Esophagus muscularis mucosa (tissue), 4 donors: ENCODE results near the gene IDI1. TPM values are rescaled to one million over a fixed set of nuclear protein-coding genes. Genes with fewer than 3 reads are reported as not detected.
"Not testable (repeated sequence)": the region's sequence is repeated elsewhere in the genome, so short reads cannot be mapped to it uniquely, and the experiment has no call there.

Experiments
- DNase-seq: peaks from one replicate; pipeline ENCODE4 v3.0.0-alpha.2; 2017; ENCODE audit errors: extremely low spot score
- H3K27ac ChIP-seq, 4 donors: fragments of 200-600 bp; sonication (generic); replicated peaks in 1 of 4; 1 replicate in 3 of 4; 2 replicates in 1 of 4; pipeline ENCODE4 v1.5.1; 2016 to 2019; ENCODE audit warnings: mild to moderate bottlenecking in 1 of 4
- H3K27me3 ChIP-seq, 4 donors: fragments of 200-600 bp; sonication (generic); one replicate each; pipeline versions ENCODE4 v1.5.1 to v1.6.0; 2016 to 2019
- H3K36me3 ChIP-seq, 4 donors: fragments of 200-600 bp; sonication (generic); one replicate each; pipeline ENCODE4 v1.5.1; 2016 to 2019
- H3K4me1 ChIP-seq, 4 donors: fragments of 200-600 bp; sonication (generic); one replicate each; pipeline ENCODE4 v1.5.1; 2016 to 2019
- H3K4me3 ChIP-seq, 4 donors: fragments of 200-600 bp; sonication (generic); 1 replicate in 2 of 4; 2 replicates in 2 of 4; pipeline ENCODE4 v1.5.1; 2016 to 2019; ENCODE audit warnings: mild to moderate bottlenecking in 4 of 4, moderate library complexity in 1 of 4
- H3K9me3 ChIP-seq, 4 donors: fragments of 200-600 bp; sonication (generic); 1 replicate in 3 of 4; 2 replicates in 1 of 4; pipeline ENCODE4 v1.5.1; 2016 to 2019
- EP300 ChIP-seq: sonication (generic); formaldehyde crosslinking; IDR thresholded peaks from one replicate; pipeline ENCODE4 v1.6.1; 2017; ENCODE audit warnings: antibody characterized with exemption
- POLR2A ChIP-seq: fragments of 450-650 bp; IDR thresholded peaks from one replicate; pipeline ENCODE4 v1.6.1; 2017; ENCODE audit warnings: antibody characterized with exemption, moderate library complexity, mild to moderate bottlenecking, low read depth
- POLR2AphosphoS5 ChIP-seq, 2 donors: sonication (generic); formaldehyde crosslinking; IDR thresholded peaks; one replicate each; pipeline ENCODE4 v1.6.1; 2017; ENCODE audit warnings: antibody characterized with exemption in 2 of 2
- WGBS: methylation state at CpG from one replicate; pipeline ENCODE4 v1.1.5; 2018; 5-methylcytosine and 5-hydroxymethylcytosine counted together
- intact Hi-C: fragments of 100-400 bp; cut with DNase I; formaldehyde crosslinking; loops from one replicate; pipeline ENCODE4 v1.15.1; 2023
- total RNA-seq, 4 donors: library from RNA; depleted of rRNA; stranded (reverse); fragments of >200 nt; gene quantifications; one replicate each; pipeline versions ENCODE4 v1.1.0 to v1.2.1, GENCODE V29; 2016
- TF ChIP-seq, protein P1 (sequence below), 3 experiments: fragments of 200-600 bp in 2 of 3; fragments of 450-650 bp in 1 of 3; sonication (generic) in 2 of 3; IDR thresholded peaks; one replicate each; pipeline ENCODE4 v1.5.1; 2017 to 2019; ENCODE audit warnings: antibody characterized with exemption in 3 of 3, mild to moderate bottlenecking in 2 of 3, moderate library complexity in 1 of 3

The IDI1 gene
- total RNA-seq, 4 donors from 2014 or later: 16.8 to 33.3 (median 23.4) TPM

GRCh38 chr10:1020460-1020859, 28.5 kb downstream of the IDI1 start:
- no peaks in the 10 kb centered on the region for H3K9me3 ChIP-seq
- WGBS: 98% methylated on average over 10 of the region's 10 CpGs

DNA sequence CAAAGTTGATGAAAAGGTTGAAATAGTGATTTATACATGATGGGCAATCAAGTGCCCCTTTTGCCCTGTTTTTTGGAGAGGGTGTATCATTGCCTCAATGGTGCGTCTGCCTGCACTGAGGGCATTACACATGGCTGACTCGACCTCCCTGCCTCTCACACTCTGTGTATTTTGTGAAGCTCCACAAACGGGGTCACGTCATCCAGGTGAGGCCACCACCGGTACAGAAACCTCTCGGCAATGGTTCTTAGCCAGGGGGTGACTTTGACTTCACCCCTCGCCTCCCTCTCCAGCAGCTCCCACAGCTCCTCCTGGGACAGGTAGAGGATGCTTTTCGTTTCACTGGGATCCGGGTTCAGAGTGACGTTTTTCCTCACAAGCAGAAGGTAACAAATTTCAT, 29.6 kb downstream of the IDI1 start:
- Histone ChIP-seq H3K36me3 (peaks cover 26 to 62% (median 51%) of the 10 kb centered on the region in 4 donors), H3K4me3 (no peak overlapping the region), H3K27me3 (no peaks in the 10 kb centered on the region), H3K4me1 (no peaks in the 10 kb centered on the region), H3K9me3 (no peaks in the 10 kb centered on the region), H3K27ac (no peak overlapping the region)
- 94% methylated on average over 10 of the region's 10 CpGs for WGBS
- intact Hi-C loops: no loop called here
- no peak for TF ChIP-seq POLR2AphosphoS5 (IDR thresholded peaks at IDR 0.05)
- TF ChIP-seq POLR2A: no peak
- TF ChIP-seq, protein P1, sequence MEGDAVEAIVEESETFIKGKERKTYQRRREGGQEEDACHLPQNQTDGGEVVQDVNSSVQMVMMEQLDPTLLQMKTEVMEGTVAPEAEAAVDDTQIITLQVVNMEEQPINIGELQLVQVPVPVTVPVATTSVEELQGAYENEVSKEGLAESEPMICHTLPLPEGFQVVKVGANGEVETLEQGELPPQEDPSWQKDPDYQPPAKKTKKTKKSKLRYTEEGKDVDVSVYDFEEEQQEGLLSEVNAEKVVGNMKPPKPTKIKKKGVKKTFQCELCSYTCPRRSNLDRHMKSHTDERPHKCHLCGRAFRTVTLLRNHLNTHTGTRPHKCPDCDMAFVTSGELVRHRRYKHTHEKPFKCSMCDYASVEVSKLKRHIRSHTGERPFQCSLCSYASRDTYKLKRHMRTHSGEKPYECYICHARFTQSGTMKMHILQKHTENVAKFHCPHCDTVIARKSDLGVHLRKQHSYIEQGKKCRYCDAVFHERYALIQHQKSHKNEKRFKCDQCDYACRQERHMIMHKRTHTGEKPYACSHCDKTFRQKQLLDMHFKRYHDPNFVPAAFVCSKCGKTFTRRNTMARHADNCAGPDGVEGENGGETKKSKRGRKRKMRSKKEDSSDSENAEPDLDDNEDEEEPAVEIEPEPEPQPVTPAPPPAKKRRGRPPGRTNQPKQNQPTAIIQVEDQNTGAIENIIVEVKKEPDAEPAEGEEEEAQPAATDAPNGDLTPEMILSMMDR (IDR thresholded peaks at IDR 0.05): no peak
- TF ChIP-seq EP300: no peak
- no peak for DNase-seq

More at GRCh38 chr10:1020460-1020859, 28.5 kb downstream of the IDI1 start:
- Histone ChIP-seq H3K27ac (no peak overlapping the region), H3K36me3 (peaks cover 26 to 54% (median 44%) of the 10 kb centered on the region in 4 donors), H3K4me3 (no peak overlapping the region), H3K4me1 (no peaks in the 10 kb centered on the region), H3K27me3 (no peaks in the 10 kb centered on the region)
- TF ChIP-seq EP300: no peak
- TF ChIP-seq, protein P1 (IDR thresholded peaks at IDR 0.05): no peak
- no peak for TF ChIP-seq POLR2A
- TF ChIP-seq POLR2AphosphoS5 (IDR thresholded peaks at IDR 0.05): no peak
- DNase-seq: peak; percentile 90
- intact Hi-C loops: no loop called here

GRCh38 chr10:1015688-1016087, 33.2 kb downstream of the IDI1 start:
- no peaks in the 10 kb centered on the region for H3K9me3 ChIP-seq
- no peak for DNase-seq
- TF ChIP-seq POLR2A (no peak), EP300 (no peak), POLR2AphosphoS5 (IDR thresholded peaks at IDR 0.05) (no peak)
- TF ChIP-seq, protein P1 (IDR thresholded peaks at IDR 0.05): no peak
- H3K4me3 ChIP-seq: no peak overlapping the region
- no peaks in the 10 kb centered on the region for H3K27me3 ChIP-seq
- intact Hi-C loops: no loop called here
- WGBS: 85% methylated on average over 10 of the region's 11 CpGs
- no peaks in the 10 kb centered on the region for H3K4me1 ChIP-seq
- no peak overlapping the region for H3K27ac ChIP-seq
- peaks cover 57 to 97% (median 86%) of the 10 kb centered on the region in 4 donors for H3K36me3 ChIP-seq

- Histone ChIP-seq H3K27ac (no peak overlapping the region), H3K4me3 (no peak overlapping the region), H3K36me3 (peaks cover 71 to 98% (median 96%) of the 10 kb centered on the region in 4 donors), H3K9me3 (no peaks in the 10 kb centered on the region), H3K4me1 (no peaks in the 10 kb centered on the region), H3K27me3 (no peaks in the 10 kb centered on the region)
- DNase-seq: no peak
- WGBS: 94% methylated on average over 16 of the region's 16 CpGs
- TF ChIP-seq, protein P1 (IDR thresholded peaks at IDR 0.05): no peak
- TF ChIP-seq EP300: no peak
- TF ChIP-seq POLR2A: no peak
- TF ChIP-seq POLR2AphosphoS5 (IDR thresholded peaks at IDR 0.05): no peak
- intact Hi-C loops: no loop called here
Measured at GRCh38 chr10:1011696-1012095, 37.2 kb downstream of the IDI1 start.

DNA sequence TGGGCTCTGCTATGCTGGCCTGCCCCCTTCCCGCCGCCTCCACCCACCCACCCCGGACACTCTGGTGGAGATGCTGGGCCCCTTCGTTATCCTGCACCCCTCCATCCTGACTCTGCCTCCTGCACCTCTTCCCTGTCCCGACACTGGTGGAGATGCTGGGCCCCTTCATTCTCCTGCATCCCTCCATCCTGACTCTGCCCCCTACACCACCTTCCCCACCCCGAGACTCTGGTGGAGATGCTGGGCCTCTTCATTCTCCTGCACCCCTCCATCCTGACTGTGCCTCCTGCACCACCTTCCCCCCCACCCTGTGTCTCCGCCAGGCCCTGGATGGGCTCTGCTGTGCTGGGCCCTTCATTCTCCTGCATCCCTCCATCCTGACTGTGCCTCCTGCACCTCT, 38.2 kb downstream of the IDI1 start:
- peaks cover 71 to 98% (median 96%) of the 10 kb centered on the region in 4 donors for H3K36me3 ChIP-seq
- H3K4me1 ChIP-seq: no peaks in the 10 kb centered on the region
- 97% methylated on average over 7 of the region's 7 CpGs for WGBS
- TF ChIP-seq POLR2A: no peak
- no peak for TF ChIP-seq POLR2AphosphoS5 (IDR thresholded peaks at IDR 0.05)
- TF ChIP-seq EP300: no peak
- TF ChIP-seq, protein P1 (IDR thresholded peaks at IDR 0.05): no peak
- H3K4me3 ChIP-seq: no peak overlapping the region
- no peak overlapping the region for H3K27ac ChIP-seq
- intact Hi-C loops: no loop called here
- H3K9me3 ChIP-seq: no peaks in the 10 kb centered on the region
- no peaks in the 10 kb centered on the region for H3K27me3 ChIP-seq
- DNase-seq: no peak

DNA sequence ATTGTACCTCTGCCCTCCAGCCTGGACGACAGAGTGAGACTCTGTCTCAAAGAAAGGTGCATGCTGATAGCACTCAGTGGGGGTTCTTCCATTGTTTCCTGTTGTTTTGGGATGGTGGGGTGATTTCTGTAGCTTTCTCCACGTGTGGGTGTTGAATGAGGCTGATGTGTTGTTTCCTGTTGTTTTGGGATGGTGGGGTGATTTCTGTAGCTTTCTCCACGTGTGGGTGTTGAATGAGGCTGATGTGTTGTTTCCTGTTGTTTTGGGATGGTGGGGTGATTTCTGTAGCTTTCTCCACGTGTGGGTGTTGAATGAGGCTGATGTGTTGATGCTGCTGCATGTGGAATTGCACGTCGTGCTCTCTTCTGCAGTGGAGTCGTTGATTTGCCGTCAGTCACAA, 39.0 kb downstream of the IDI1 start:
- WGBS: 74% methylated on average over 7 of the region's 8 CpGs
- peaks cover 75 to 100% (median 99%) of the 10 kb centered on the region in 4 donors for H3K36me3 ChIP-seq
- intact Hi-C loops, H3K9me3 ChIP-seq, H3K4me1 ChIP-seq, H3K27me3 ChIP-seq, H3K27ac ChIP-seq, DNase-seq, H3K4me3 ChIP-seq: not testable (repeated sequence)
